ENCODE results near the gene FARSA.
"Not testable (repeated sequence)": the region's sequence is repeated elsewhere in the genome, so short reads cannot be mapped to it uniquely, and the experiment has no call there.

Gene FARSA

GRCh38 chr19:12954612-12954962, 21.1 kb upstream of the FARSA start:
- ChIA-PET CTCF (interaction anchor here (1.7 kb wide), 1 partner anchor 11 kb away, joined by 16 read pairs; no protein-coding TSS in a partner anchor), POLR2A (ENCODE audit: low non-redundant PET) (no interaction called here)
- no peak for DNase-seq (ENCODE audit: low spot score)
- TF ChIP-seq CTCF (conservative IDR thresholded peaks at IDR 0.05; ENCODE audit: low read depth) = no peak
- H3K27ac ChIP-seq = peak overlapping the region; percentile 80

GRCh38 chr19:12953799-12954611, 20.5 kb upstream of the FARSA start:
- peak overlapping the region; percentile 80 for H3K27ac ChIP-seq
- CTCF ChIA-PET = interaction anchor here (1.7 kb wide), 1 partner anchor 11 kb away, joined by 16 read pairs; no protein-coding TSS in a partner anchor
- DNase-seq (ENCODE audit: low spot score) = no peak
- POLR2A ChIA-PET (ENCODE audit: low non-redundant PET) = no interaction called here
- TF ChIP-seq CTCF (conservative IDR thresholded peaks at IDR 0.05; ENCODE audit: low read depth) = no peak

GRCh38 chr19:12953138-12953798, 19.8 kb upstream of the FARSA start:
- peak overlapping the region; percentile 80 for H3K27ac ChIP-seq
- ChIA-PET CTCF (interaction anchor here (0.6 to 1.7 kb wide), 3 partner anchors 11 to 12 kb away, joined by 5 to 16 read pairs (median 6); no protein-coding TSS in a partner anchor), POLR2A (ENCODE audit: low non-redundant PET) (interaction anchor here (0.9 kb wide), 1 partner anchor 15 kb away, joined by 3 read pairs; no protein-coding TSS in a partner anchor)
- DNase-seq (ENCODE audit: low spot score) = no peak
- no peak for TF ChIP-seq CTCF (conservative IDR thresholded peaks at IDR 0.05; ENCODE audit: low read depth)

- TF ChIP-seq CTCF (conservative IDR thresholded peaks at IDR 0.05; ENCODE audit: low read depth) = no peak
- ChIA-PET POLR2A (ENCODE audit: low non-redundant PET) (interaction anchor here (0.9 kb wide), 1 partner anchor 15 kb away, joined by 3 read pairs; no protein-coding TSS in a partner anchor), CTCF (interaction anchor here (0.6 to 1.5 kb wide), 2 partner anchors 12 to 13 kb away, joined by 5 to 6 read pairs; no protein-coding TSS in a partner anchor)
- DNase-seq (ENCODE audit: low spot score) = no peak
- H3K27ac ChIP-seq = peak overlapping the region; percentile 80
These were observed 19.1 kb upstream of the FARSA start for GRCh38 chr19:12952488-12953137.

GRCh38 chr19:12952050-12952449, 18.5 kb upstream of the FARSA start:
- CTCF ChIA-PET = interaction anchor here (1.5 kb wide), 1 partner anchor 13 kb away, joined by 6 read pairs; no protein-coding TSS in a partner anchor
- POLR2A ChIA-PET (ENCODE audit: low non-redundant PET) = not testable (repeated sequence)

GRCh38 chr19:12949363-12950283, 16.1 kb upstream of the FARSA start:
- ChIA-PET CTCF (no interaction called here), POLR2A (ENCODE audit: low non-redundant PET) (no interaction called here)
- peak overlapping the region; percentile 80 for H3K27ac ChIP-seq
- TF ChIP-seq CTCF (conservative IDR thresholded peaks at IDR 0.05; ENCODE audit: low read depth) = no peak
- no peak for DNase-seq (ENCODE audit: low spot score)

More at GRCh38 chr19:12952050-12952449, 18.5 kb upstream of the FARSA start:
- peak overlapping the region; percentile 80 for H3K27ac ChIP-seq
- DNase-seq (ENCODE audit: low spot score) = not testable (repeated sequence)
